ENCODE data around the gene LILRA5. TPM values are rescaled to one million over a fixed set of nuclear protein-coding genes. Genes with fewer than 3 reads are reported as not detected.

The LILRA5 gene
- polyA plus RNA-seq, 1 of the 3 experiments (the other 2 are of a cell fraction) = not detected

DNA sequence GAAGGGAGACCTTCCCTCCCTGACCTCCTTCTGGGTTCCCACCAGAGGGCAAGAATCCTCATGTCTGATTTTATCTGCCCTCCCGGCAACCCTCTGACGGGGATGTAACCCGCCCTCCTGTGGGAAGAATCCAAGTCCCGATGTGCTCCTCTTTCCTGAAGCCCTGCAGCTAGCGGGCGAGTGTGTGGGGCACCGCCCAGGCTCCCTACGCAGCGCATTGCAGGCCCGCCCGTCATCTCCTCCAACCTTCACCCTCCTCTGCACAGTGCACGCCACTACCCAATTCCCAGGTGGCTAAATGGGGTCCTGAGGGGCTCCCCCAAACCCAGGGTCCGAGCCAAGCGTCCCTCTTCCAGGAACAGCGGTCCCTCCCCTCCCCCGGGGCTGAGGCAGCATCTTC is 44.4 kb upstream of the LILRA5 start:
- Histone ChIP-seq H3K27ac (ENCODE audit: low read depth in 2 of 2, low read length in 1 of 2) (no peak overlapping the region), H3K27me3 (ENCODE audit: insufficient read depth) (peaks cover 42% of the 10 kb centered on the region), H3K36me3 (replicated peaks in 1 of 2; ENCODE audit: control insufficient read depth in 1 of 2, insufficient read depth in 2 of 2, low read length in 1 of 2) (no peaks in the 10 kb centered on the region), H3F3A (replicated peaks; ENCODE audit: insufficient read depth) (no peaks in the 10 kb centered on the region), H4K20me1 (ENCODE audit: insufficient read depth) (no peaks in the 10 kb centered on the region), H3K9me2 (no peaks in the 10 kb centered on the region), H3K4me3 (ENCODE audit: low read depth in 2 of 2, low read length in 1 of 2) (no peak overlapping the region), H3K4me1 (ENCODE audit: control insufficient read depth in 1 of 2, insufficient read depth in 2 of 2, low read depth in 1 of 2, low read length in 1 of 2) (no peaks in the 10 kb centered on the region), H3K4me2 (no peak overlapping the region), H2AFZ (ENCODE audit: low read depth) (no peak overlapping the region), H3K9me3 (no peaks in the 10 kb centered on the region), H3K79me2 (ENCODE audit: insufficient read depth) (no peaks in the 10 kb centered on the region), H3K9ac (no peak overlapping the region)
- no peak for TF ChIP-seq CHD2 (IDR thresholded peaks at IDR 0.05; ENCODE audit: low read length, partially characterized antibody)
- no peak for TF ChIP-seq NFIC (IDR thresholded peaks at IDR 0.05; ENCODE audit: borderline replicate concordance)
- TF ChIP-seq, protein P1, sequence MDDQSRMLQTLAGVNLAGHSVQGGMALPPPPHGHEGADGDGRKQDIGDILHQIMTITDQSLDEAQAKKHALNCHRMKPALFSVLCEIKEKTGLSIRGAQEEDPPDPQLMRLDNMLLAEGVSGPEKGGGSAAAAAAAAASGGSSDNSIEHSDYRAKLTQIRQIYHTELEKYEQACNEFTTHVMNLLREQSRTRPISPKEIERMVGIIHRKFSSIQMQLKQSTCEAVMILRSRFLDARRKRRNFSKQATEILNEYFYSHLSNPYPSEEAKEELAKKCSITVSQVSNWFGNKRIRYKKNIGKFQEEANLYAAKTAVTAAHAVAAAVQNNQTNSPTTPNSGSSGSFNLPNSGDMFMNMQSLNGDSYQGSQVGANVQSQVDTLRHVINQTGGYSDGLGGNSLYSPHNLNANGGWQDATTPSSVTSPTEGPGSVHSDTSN (IDR thresholded peaks at IDR 0.05) = no peak
- no peak for TF ChIP-seq GABPA (IDR thresholded peaks at IDR 0.05; ENCODE audit: low read depth)
- no peak for TF ChIP-seq FOXJ3 (CRISPR knock-in tag; IDR thresholded peaks at IDR 0.05)
- no peak for TF ChIP-seq TAF1 (IDR thresholded peaks at IDR 0.05; ENCODE audit: borderline replicate concordance, low read depth, low read length)
- TF ChIP-seq EZH2phosphoT487 (IDR thresholded peaks at IDR 0.05; ENCODE audit: borderline replicate concordance, low read depth) = no peak
- TF ChIP-seq YY1 (IDR thresholded peaks at IDR 0.05; ENCODE audit: low read depth) = no peak
- TF ChIP-seq JUND (IDR thresholded peaks at IDR 0.05) = no peak
- TF ChIP-seq FOXM1 (IDR thresholded peaks at IDR 0.05; ENCODE audit: low read depth) = no peak
- TF ChIP-seq RXRA (IDR thresholded peaks at IDR 0.05; ENCODE audit: borderline replicate concordance, low read depth) = no peak
- ChIA-PET POLR2A (no interaction called here), CTCF (no interaction called here)
- DNase-seq = no peak
- WGBS (ENCODE audit: low lambda C conversion rate) = 25% methylated on average over 13 of the region's 16 CpGs

DNA sequence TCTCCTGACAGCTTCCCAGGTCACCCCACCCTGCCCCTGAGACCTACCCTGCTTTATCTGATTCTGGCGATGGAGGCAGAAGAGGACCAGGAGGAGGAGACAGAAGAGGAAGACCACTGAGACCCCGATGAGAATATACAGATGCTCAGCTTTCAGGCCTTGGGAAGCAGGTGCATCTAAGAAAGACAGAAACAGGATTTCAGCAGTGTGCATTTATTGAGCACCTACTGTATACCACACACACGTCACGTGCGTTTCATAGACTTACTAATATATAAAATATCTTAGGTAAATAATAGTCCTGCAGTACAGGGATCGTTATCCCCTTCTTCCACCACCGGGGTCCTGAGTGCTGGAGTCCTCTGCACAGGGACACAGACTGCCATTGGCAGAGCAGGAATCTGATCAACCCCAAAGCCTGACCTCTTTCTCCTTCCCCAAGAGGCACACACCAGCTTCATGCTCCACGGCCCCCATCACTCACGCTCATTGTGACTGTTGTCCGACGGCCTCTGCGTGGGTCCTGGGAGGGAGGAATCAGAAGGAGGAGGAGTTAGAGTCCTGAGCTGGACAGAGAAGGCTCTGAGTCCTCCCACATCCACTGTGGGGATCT is 43.6 kb upstream of the LILRA5 start:
- TF ChIP-seq, protein P2, sequence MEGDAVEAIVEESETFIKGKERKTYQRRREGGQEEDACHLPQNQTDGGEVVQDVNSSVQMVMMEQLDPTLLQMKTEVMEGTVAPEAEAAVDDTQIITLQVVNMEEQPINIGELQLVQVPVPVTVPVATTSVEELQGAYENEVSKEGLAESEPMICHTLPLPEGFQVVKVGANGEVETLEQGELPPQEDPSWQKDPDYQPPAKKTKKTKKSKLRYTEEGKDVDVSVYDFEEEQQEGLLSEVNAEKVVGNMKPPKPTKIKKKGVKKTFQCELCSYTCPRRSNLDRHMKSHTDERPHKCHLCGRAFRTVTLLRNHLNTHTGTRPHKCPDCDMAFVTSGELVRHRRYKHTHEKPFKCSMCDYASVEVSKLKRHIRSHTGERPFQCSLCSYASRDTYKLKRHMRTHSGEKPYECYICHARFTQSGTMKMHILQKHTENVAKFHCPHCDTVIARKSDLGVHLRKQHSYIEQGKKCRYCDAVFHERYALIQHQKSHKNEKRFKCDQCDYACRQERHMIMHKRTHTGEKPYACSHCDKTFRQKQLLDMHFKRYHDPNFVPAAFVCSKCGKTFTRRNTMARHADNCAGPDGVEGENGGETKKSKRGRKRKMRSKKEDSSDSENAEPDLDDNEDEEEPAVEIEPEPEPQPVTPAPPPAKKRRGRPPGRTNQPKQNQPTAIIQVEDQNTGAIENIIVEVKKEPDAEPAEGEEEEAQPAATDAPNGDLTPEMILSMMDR (IDR thresholded peaks at IDR 0.05) = no peak
- TF ChIP-seq, protein P3, sequence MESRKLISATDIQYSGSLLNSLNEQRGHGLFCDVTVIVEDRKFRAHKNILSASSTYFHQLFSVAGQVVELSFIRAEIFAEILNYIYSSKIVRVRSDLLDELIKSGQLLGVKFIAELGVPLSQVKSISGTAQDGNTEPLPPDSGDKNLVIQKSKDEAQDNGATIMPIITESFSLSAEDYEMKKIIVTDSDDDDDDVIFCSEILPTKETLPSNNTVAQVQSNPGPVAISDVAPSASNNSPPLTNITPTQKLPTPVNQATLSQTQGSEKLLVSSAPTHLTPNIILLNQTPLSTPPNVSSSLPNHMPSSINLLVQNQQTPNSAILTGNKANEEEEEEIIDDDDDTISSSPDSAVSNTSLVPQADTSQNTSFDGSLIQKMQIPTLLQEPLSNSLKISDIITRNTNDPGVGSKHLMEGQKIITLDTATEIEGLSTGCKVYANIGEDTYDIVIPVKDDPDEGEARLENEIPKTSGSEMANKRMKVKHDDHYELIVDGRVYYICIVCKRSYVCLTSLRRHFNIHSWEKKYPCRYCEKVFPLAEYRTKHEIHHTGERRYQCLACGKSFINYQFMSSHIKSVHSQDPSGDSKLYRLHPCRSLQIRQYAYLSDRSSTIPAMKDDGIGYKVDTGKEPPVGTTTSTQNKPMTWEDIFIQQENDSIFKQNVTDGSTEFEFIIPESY (IDR thresholded peaks at IDR 0.05; ENCODE audit: borderline replicate concordance, low read depth) = no peak
- no peak for TF ChIP-seq TAF1 (IDR thresholded peaks at IDR 0.05; ENCODE audit: borderline replicate concordance, low read depth, low read length)
- no peak for TF ChIP-seq SMC3 (IDR thresholded peaks at IDR 0.05; ENCODE audit: low read depth, low read length)
- TF ChIP-seq, protein P4, sequence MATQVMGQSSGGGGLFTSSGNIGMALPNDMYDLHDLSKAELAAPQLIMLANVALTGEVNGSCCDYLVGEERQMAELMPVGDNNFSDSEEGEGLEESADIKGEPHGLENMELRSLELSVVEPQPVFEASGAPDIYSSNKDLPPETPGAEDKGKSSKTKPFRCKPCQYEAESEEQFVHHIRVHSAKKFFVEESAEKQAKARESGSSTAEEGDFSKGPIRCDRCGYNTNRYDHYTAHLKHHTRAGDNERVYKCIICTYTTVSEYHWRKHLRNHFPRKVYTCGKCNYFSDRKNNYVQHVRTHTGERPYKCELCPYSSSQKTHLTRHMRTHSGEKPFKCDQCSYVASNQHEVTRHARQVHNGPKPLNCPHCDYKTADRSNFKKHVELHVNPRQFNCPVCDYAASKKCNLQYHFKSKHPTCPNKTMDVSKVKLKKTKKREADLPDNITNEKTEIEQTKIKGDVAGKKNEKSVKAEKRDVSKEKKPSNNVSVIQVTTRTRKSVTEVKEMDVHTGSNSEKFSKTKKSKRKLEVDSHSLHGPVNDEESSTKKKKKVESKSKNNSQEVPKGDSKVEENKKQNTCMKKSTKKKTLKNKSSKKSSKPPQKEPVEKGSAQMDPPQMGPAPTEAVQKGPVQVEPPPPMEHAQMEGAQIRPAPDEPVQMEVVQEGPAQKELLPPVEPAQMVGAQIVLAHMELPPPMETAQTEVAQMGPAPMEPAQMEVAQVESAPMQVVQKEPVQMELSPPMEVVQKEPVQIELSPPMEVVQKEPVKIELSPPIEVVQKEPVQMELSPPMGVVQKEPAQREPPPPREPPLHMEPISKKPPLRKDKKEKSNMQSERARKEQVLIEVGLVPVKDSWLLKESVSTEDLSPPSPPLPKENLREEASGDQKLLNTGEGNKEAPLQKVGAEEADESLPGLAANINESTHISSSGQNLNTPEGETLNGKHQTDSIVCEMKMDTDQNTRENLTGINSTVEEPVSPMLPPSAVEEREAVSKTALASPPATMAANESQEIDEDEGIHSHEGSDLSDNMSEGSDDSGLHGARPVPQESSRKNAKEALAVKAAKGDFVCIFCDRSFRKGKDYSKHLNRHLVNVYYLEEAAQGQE (IDR thresholded peaks at IDR 0.05; ENCODE audit: low read depth, low read length) = no peak
- no peak for TF ChIP-seq EZH2phosphoT487 (IDR thresholded peaks at IDR 0.05; ENCODE audit: borderline replicate concordance, low read depth)
- TF ChIP-seq FOXJ3 (CRISPR knock-in tag; IDR thresholded peaks at IDR 0.05) = no peak
- TF ChIP-seq FOSL2 (IDR thresholded peaks at IDR 0.05; ENCODE audit: borderline replicate concordance, low read depth) = no peak
- no peak for TF ChIP-seq RCOR1 (IDR thresholded peaks at IDR 0.05; ENCODE audit: low read length)
- no peak for TF ChIP-seq RAD21 (IDR thresholded peaks at IDR 0.05; ENCODE audit: low read length)
- CTCF ChIA-PET = interaction anchor here (1.2 kb wide), 1 partner anchor 32 kb away, joined by 3 read pairs; no protein-coding TSS in a partner anchor

More for the DNA sequence above, 43.6 kb upstream of the LILRA5 start:
- Histone ChIP-seq H3K4me1 (ENCODE audit: control insufficient read depth in 1 of 2, insufficient read depth in 2 of 2, low read depth in 1 of 2, low read length in 1 of 2) (no peaks in the 10 kb centered on the region), H3K4me3 (ENCODE audit: low read depth in 2 of 2, low read length in 1 of 2) (no peak overlapping the region), H3F3A (replicated peaks; ENCODE audit: insufficient read depth) (no peaks in the 10 kb centered on the region), H3K79me2 (ENCODE audit: insufficient read depth) (no peaks in the 10 kb centered on the region), H3K9me2 (no peaks in the 10 kb centered on the region), H3K27me3 (ENCODE audit: insufficient read depth) (peaks cover 48% of the 10 kb centered on the region), H3K36me3 (replicated peaks in 1 of 2; ENCODE audit: control insufficient read depth in 1 of 2, insufficient read depth in 2 of 2, low read length in 1 of 2) (no peaks in the 10 kb centered on the region), H3K9ac (no peak overlapping the region), H2AFZ (ENCODE audit: low read depth) (no peak overlapping the region), H4K20me1 (ENCODE audit: insufficient read depth) (no peaks in the 10 kb centered on the region), H3K9me3 (no peaks in the 10 kb centered on the region), H3K27ac (ENCODE audit: low read depth in 2 of 2, low read length in 1 of 2) (no peak overlapping the region), H3K4me2 (no peak overlapping the region)
- DNase-seq = no peak
- 4% methylated on average over 11 of the region's 12 CpGs for WGBS (ENCODE audit: low lambda C conversion rate)
- POLR2A ChIA-PET = no interaction called here

All from SK-N-SH (cell line).